ENCODE results near the gene GABRR3. TPM values are rescaled to one million over a fixed set of nuclear protein-coding genes. Genes with fewer than 3 reads are reported as not detected.

The GABRR3 gene
- total RNA-seq, 1 donor from 2014 or later = not detected

DNA sequence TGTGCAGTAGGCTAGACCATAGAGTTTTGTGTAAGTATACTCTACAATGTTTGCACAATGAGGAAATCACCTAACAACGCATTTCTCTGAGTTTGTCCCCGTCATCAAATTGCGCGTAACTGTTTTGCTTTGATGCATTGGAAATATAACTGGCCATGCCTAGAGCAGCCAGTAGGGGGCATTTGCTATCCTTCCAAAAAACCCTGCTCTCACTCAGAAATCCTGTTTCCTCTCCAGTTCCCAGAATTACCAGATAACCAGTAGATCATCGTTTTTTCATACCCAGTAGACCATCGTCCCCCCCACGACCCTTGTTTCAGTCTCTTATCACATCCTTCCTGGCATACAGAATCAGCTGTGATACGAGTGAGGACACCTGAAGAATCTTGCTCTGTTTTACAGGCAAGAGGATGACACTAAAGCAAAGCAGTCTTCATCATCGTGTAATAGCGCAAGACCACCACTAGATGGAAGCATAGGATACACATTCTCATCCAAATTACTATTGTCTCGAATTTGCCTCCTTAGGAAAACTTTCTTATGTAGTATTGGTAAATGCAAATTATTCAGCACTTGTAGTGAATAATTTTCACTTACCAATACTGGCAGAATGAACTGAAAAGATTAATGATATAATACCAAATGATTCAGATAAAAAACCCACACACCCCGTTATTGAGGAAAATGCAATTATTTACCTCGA is 4.4 kb upstream of the GABRR3 start:
- Mint-ChIP-seq H3K27ac (ENCODE audit: unreplicated experiment) (peak overlapping the region; percentile 74), H3K36me3 (ENCODE audit: low read depth, unreplicated experiment) (no peaks in the 10 kb centered on the region), H3K27me3 (ENCODE audit: unreplicated experiment) (peaks cover 2% of the 10 kb centered on the region), H3K4me3 (ENCODE audit: unreplicated experiment) (peak overlapping the region; percentile 93), H3K9me3 (ENCODE audit: unreplicated experiment) (no peaks in the 10 kb centered on the region), H3K4me1 (ENCODE audit: unreplicated experiment) (peaks cover 3% of the 10 kb centered on the region)
- DNase-seq (ENCODE audit: low spot score) = peak; percentile 72
- TF ChIP-seq, protein P1, sequence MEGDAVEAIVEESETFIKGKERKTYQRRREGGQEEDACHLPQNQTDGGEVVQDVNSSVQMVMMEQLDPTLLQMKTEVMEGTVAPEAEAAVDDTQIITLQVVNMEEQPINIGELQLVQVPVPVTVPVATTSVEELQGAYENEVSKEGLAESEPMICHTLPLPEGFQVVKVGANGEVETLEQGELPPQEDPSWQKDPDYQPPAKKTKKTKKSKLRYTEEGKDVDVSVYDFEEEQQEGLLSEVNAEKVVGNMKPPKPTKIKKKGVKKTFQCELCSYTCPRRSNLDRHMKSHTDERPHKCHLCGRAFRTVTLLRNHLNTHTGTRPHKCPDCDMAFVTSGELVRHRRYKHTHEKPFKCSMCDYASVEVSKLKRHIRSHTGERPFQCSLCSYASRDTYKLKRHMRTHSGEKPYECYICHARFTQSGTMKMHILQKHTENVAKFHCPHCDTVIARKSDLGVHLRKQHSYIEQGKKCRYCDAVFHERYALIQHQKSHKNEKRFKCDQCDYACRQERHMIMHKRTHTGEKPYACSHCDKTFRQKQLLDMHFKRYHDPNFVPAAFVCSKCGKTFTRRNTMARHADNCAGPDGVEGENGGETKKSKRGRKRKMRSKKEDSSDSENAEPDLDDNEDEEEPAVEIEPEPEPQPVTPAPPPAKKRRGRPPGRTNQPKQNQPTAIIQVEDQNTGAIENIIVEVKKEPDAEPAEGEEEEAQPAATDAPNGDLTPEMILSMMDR (IDR thresholded peaks at IDR 0.05; ENCODE audit: unreplicated experiment) = peak; percentile 99

DNA sequence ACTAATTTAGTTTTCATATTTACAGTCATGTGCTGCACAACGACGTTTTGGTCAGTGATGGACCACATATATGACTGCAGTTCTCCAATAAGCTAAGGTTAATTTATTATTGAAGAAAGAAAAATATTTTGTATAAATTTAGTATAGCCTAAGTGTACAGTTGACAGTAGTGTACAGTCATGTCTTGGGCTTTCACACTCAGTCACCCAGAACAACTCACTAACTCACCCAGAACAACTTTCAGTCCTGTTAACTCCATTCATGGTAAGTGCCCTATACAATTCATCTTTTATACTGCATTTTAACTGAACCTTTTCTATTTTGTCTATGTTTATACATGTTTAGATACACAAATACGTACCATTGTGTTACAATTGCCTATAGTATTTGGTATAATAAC is 3.8 kb upstream of the GABRR3 start:
- Mint-ChIP-seq H3K4me3 (ENCODE audit: unreplicated experiment) (no peak overlapping the region), H3K36me3 (ENCODE audit: low read depth, unreplicated experiment) (no peaks in the 10 kb centered on the region), H3K9me3 (ENCODE audit: unreplicated experiment) (no peaks in the 10 kb centered on the region), H3K27me3 (ENCODE audit: unreplicated experiment) (peaks cover 2% of the 10 kb centered on the region), H3K4me1 (ENCODE audit: unreplicated experiment) (peaks cover 3% of the 10 kb centered on the region), H3K27ac (ENCODE audit: unreplicated experiment) (no peak overlapping the region)
- TF ChIP-seq, protein P1 (IDR thresholded peaks at IDR 0.05; ENCODE audit: unreplicated experiment) = no peak
- no peak for DNase-seq (ENCODE audit: low spot score)

DNA sequence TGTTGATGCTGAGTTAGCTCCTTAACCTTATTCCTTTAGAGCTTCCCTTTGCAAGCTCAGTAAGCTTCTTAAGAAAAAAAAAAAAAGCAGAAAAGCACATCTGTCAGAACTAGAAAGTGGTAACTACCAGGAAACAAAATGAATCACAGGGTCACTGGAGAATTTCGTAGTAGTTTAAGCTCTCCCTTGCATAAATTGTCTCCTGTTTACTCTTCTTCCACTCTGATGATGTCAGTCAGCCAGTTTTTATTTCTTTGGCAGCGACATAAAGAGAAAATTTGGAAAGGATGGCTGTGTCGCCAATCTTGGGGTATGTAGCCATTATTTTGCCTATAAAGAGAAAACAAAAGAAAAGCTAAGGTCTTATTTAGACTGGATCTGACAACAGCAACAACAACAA is 3.2 kb upstream of the GABRR3 start:
- no peak for DNase-seq (ENCODE audit: low spot score)
- Mint-ChIP-seq H3K4me3 (ENCODE audit: unreplicated experiment) (no peak overlapping the region), H3K4me1 (ENCODE audit: unreplicated experiment) (peaks cover 3% of the 10 kb centered on the region), H3K36me3 (ENCODE audit: low read depth, unreplicated experiment) (no peaks in the 10 kb centered on the region), H3K27me3 (ENCODE audit: unreplicated experiment) (peaks cover 2% of the 10 kb centered on the region), H3K27ac (ENCODE audit: unreplicated experiment) (no peak overlapping the region), H3K9me3 (ENCODE audit: unreplicated experiment) (no peaks in the 10 kb centered on the region)
- TF ChIP-seq, protein P1 (IDR thresholded peaks at IDR 0.05; ENCODE audit: unreplicated experiment) = no peak

DNA sequence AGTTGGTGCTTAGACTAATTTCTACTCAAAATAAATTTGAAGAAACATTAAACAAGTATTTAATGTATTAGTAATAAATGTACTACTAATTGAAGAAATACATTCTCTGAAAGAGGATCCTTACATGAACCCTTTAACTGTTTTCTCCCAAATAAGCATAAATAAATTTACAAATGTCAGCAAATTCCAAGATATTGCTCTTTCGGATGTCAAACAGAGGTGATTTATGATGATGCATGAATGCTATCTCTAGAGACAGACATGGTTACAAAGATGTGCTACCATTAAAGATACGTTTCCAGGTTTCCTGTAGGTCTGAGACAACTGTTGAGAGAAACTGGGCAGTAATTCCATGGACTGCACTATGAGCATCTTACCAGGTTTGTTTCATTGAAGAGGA is 629 bp downstream of the GABRR3 start:
- Mint-ChIP-seq H3K4me1 (ENCODE audit: unreplicated experiment) (peaks cover 2% of the 10 kb centered on the region), H3K36me3 (ENCODE audit: low read depth, unreplicated experiment) (no peaks in the 10 kb centered on the region), H3K9me3 (ENCODE audit: unreplicated experiment) (no peaks in the 10 kb centered on the region), H3K4me3 (ENCODE audit: unreplicated experiment) (no peak overlapping the region), H3K27ac (ENCODE audit: unreplicated experiment) (no peak overlapping the region), H3K27me3 (ENCODE audit: unreplicated experiment) (no peaks in the 10 kb centered on the region)
- DNase-seq (ENCODE audit: low spot score) = no peak
- TF ChIP-seq, protein P1 (IDR thresholded peaks at IDR 0.05; ENCODE audit: unreplicated experiment) = no peak

DNA sequence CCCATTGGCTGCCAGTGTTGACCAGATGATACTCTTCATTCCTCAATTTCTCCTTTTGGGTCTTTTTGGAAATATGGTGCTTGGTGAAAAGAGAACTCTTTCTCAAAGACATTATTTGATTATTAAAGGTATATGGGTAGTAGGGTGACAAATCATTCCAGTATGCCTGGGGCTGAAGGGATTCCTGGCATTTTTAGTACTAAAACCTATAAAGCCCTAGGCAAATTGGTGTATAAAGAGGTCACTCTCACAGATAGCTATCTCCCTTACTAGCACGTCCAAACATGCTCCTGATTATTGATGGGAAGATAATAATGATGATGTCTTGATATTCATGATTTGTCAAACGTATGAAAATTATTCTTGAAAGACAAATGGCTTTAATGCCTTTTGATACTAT is 1.1 kb downstream of the GABRR3 start:
- TF ChIP-seq, protein P1 (IDR thresholded peaks at IDR 0.05; ENCODE audit: unreplicated experiment) = no peak
- Mint-ChIP-seq H3K4me1 (ENCODE audit: unreplicated experiment) (peaks cover 3% of the 10 kb centered on the region), H3K4me3 (ENCODE audit: unreplicated experiment) (no peak overlapping the region), H3K27me3 (ENCODE audit: unreplicated experiment) (no peaks in the 10 kb centered on the region), H3K9me3 (ENCODE audit: unreplicated experiment) (no peaks in the 10 kb centered on the region), H3K36me3 (ENCODE audit: low read depth, unreplicated experiment) (no peaks in the 10 kb centered on the region), H3K27ac (ENCODE audit: unreplicated experiment) (no peak overlapping the region)
- no peak for DNase-seq (ENCODE audit: low spot score)
